Rectal smooth muscle tissue (tissue), 1 donor: Measurements from ENCODE around the gene SECISBP2.

Source experiments
- H3K27ac ChIP-seq: one replicate; pipeline ENCODE4 v1.7.0; 2013; ENCODE audit warnings: low read depth, low read length, inconsistent platforms
- H3K27me3 ChIP-seq: one replicate; pipeline ENCODE4 v1.7.0; 2013; ENCODE audit warnings: low read length; ENCODE audit not compliant: control insufficient read depth, insufficient read depth
- H3K36me3 ChIP-seq: one replicate; pipeline ENCODE4 v1.7.0; 2013; ENCODE audit warnings: low read length; ENCODE audit not compliant: control insufficient read depth, insufficient read depth
- H3K4me1 ChIP-seq: one replicate; pipeline ENCODE4 v1.7.0; 2013; ENCODE audit warnings: low read length; ENCODE audit not compliant: control insufficient read depth, insufficient read depth
- H3K4me3 ChIP-seq: one replicate; pipeline ENCODE4 v1.7.0; 2013; ENCODE audit warnings: low read length
- H3K9ac ChIP-seq: one replicate; pipeline ENCODE4 v1.7.0; 2013; ENCODE audit warnings: low read length

SECISBP2 gene

DNA sequence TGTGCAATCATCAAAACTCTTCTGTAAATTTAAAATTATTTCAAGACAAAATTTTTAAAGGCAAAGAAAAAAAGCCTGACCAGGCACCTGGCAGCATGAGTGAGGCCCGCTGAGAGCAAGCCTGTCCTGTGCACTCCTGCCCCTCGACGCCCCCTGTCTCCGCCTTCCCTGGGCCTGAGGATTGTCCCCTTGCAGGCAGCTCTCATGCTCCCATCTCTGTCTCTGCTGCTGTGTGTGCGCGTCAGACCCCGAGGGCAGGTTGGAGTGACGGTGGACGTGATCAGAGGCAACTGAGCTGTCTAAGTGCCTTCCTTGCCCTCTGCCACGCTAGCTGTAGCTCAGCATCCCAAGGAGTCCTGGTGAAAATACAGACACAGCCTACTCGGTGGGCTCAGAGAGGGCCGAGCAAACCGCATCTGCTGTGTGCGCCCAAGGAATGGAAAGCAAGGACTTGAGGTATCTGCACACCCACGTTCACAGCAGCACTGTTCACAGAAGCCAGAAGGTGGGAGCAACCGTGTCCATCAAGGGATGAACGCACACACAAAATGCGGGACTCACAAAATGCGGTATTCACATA lies 65.5 kb downstream of the SECISBP2 start:
- Histone ChIP-seq H3K4me3 (no peak overlapping the region), H3K36me3 (peaks cover 3% of the 10 kb centered on the region), H3K9ac (no peak overlapping the region), H3K27ac (no peak overlapping the region), H3K4me1 (no peaks in the 10 kb centered on the region), H3K27me3 (no peaks in the 10 kb centered on the region)

DNA sequence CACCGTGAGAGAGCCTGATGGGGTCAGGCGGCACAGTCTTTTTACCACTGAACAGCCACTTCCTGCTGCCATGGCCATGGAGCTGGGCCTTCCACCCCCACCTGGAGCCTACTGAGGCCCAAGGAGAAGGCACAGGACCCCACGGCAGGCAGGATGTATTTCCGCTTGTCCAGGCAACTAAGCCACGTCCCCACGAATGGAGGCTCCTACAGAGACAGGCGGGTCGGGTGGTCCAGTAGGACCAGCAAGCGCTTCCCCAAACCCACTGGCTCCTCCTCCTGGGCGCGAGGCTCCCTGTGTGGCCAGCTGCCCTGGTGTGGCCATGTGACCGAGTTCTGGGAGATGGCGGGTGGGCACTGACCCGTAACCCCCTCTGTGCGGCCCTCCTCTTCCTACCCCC lies 66.5 kb downstream of the SECISBP2 start:
- H3K9ac ChIP-seq = no peak overlapping the region
- H3K36me3 ChIP-seq = peaks cover 3% of the 10 kb centered on the region
- H3K27me3 ChIP-seq = no peaks in the 10 kb centered on the region
- no peaks in the 10 kb centered on the region for H3K4me1 ChIP-seq
- H3K4me3 ChIP-seq = no peak overlapping the region
- no peak overlapping the region for H3K27ac ChIP-seq

DNA sequence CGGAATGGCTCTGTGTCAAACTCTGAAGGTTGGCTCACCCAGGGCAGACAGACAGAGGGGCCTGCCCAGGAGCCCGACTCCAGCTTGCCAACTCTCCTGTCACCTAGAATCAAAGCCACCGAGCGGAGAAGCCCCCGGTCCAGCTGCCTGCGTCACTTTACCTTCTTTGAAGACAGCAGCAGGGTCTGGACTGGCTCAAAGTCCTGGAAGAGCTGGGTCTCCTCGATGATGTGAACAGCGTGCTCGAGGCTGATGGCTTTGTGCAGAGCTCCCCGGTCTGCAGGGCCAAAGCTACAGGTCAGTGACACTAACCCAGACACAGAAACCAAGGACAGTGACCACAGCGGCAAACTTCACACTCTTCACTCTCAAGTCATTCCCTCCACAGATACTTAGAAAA lies 67.9 kb downstream of the SECISBP2 start:
- no peak overlapping the region for H3K4me3 ChIP-seq
- no peaks in the 10 kb centered on the region for H3K4me1 ChIP-seq
- H3K27ac ChIP-seq = no peak overlapping the region
- peaks cover 3% of the 10 kb centered on the region for H3K36me3 ChIP-seq
- no peak overlapping the region for H3K9ac ChIP-seq
- no peaks in the 10 kb centered on the region for H3K27me3 ChIP-seq

DNA sequence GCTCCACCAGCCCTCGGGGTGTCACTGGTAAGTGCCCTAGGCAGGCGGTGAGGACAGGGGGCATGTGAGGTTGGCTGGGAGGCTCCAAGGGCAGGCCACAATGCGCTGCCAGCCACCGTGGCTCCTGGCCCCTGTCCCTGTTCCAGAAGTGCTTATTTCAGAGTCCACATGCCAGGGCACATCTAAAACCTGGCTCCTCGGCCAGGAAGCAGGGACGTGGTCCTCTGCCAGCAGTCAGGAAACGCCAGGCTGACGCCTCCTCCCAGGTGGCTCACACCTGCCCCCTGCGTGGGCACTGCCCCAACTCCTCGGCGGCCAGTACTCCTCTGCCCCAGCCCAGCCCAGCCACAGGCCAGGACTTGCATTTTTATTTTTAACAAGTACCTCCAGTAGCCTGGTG lies 68.5 kb downstream of the SECISBP2 start:
- H3K4me3 ChIP-seq = no peak overlapping the region
- H3K27me3 ChIP-seq = no peaks in the 10 kb centered on the region
- no peaks in the 10 kb centered on the region for H3K4me1 ChIP-seq
- H3K36me3 ChIP-seq = peaks cover 6% of the 10 kb centered on the region
- H3K27ac ChIP-seq = no peak overlapping the region
- H3K9ac ChIP-seq = no peak overlapping the region

DNA sequence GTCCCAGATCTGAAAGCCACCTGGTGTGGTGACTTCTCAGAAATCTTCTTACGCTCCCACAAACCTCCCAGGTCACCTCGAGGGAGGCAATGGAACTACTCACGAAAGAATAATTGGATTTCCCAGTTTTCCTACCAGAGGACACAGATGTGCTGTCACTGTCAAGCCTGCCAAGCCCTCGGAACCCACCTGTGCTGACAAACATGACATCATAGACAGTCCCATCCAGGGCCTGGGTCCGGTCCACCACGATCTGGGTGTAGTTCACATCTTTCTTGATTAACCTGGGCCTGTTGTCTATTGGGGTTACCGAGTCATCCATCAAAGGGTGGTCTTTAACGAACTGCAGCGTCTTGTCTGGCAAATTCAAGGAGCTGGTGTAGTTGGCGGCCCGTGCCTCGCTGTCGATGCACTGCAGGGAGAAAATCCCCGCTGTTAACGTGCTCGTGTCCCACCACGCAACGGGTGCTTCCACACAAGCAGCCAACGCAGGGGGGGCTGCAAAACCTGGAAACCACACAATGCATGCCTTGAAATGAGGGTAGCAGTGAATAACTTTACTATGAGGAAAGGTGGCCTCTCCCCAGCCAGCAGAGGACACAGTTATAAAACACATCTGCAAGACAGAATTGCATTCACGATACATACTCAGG lies 69.0 kb downstream of the SECISBP2 start:
- no peaks in the 10 kb centered on the region for H3K27me3 ChIP-seq
- H3K4me3 ChIP-seq = no peak overlapping the region
- peak overlapping the region; percentile 6 for H3K27ac ChIP-seq
- H3K9ac ChIP-seq = no peak overlapping the region
- no peaks in the 10 kb centered on the region for H3K4me1 ChIP-seq
- H3K36me3 ChIP-seq = peaks cover 6% of the 10 kb centered on the region

DNA sequence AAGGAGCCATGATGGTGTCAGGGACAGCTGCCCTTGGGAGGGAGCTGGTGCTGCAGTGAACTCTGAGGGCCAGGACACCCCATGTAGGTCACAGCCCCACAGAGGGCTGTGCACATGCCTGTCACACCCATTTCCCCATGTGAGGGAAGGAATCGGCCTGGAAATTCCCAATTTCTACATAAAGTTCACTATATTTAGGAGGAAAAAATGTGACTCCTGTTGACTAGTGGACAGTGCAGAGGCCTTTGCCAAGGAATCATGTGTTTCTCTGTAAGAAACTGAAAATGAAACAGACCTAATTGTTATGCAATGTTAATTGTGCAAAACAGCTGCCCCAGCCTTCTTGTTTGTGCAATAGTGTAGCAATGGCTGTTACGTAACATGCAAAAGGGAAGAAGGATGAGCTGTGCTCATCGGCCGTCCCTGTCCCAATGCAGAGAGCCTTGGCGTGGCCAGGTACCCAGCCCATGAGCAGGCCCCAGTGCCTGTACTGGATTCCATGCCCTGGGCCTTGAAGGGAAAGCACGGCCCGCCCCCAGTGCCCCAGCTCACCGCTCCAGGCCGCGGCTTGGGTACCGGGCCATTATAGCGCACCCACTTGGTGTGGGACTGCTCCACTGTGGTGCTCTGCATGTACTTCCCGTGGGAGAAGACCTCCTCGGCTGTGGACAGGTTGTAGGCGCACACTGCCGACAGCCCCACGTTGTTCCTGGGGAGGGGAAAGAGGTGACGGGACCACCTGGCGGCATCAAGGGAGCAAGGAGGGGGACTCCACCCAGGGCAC lies 70.0 kb downstream of the SECISBP2 start:
- no peak overlapping the region for H3K9ac ChIP-seq

DNA sequence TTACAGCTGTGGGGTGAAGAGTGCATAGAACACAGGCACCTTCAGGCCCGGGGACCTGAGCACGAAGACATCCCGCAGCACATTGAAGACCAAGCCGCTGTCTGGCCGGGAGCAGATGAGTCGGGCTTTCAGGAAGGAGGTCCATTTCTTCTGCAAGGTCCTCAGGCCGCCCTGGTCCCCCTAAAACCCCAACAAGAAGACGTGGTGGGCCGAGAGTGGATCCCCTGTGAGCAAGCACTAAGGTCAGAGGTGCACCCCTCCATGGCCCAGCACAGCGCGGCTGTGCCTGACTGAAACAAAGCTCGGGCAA lies 70.5 kb downstream of the SECISBP2 start:
- Histone ChIP-seq H3K36me3 (peaks cover 6% of the 10 kb centered on the region), H3K4me3 (no peak overlapping the region), H3K27ac (no peak overlapping the region), H3K4me1 (no peaks in the 10 kb centered on the region), H3K9ac (no peak overlapping the region), H3K27me3 (no peaks in the 10 kb centered on the region)

More for the DNA sequence above, 70.0 kb downstream of the SECISBP2 start:
- peaks cover 6% of the 10 kb centered on the region for H3K36me3 ChIP-seq
- H3K4me3 ChIP-seq = no peak overlapping the region
- H3K4me1 ChIP-seq = no peaks in the 10 kb centered on the region
- peak overlapping the region; percentile 39 for H3K27ac ChIP-seq
- H3K27me3 ChIP-seq = no peaks in the 10 kb centered on the region

DNA sequence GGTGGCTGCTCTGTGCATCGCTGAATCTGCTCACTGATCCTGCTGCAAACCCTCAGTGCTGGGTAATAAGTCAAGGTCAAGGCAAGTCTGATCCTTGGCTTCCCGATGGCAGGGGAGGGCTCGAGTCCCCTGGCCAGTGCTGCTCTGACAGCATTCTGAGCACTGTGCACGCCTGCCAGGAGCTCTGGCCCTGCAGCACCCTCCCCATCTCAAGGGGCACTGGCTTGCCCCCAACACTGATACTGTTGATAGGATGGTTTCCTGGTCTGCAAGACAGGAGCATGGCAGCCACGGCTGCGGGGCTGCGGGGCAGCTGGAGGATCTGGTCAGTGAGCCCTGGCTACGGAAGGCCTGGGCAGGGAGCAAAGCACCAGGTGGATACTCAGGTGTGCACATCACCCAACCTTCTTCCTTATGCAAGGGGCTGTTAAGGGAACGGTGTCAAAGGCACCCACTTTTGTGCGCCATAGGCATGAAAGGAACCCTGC lies 71.8 kb downstream of the SECISBP2 start:
- no peaks in the 10 kb centered on the region for H3K27me3 ChIP-seq
- H3K9ac ChIP-seq = no peak overlapping the region
- H3K27ac ChIP-seq = no peak overlapping the region
- no peaks in the 10 kb centered on the region for H3K4me1 ChIP-seq
- H3K36me3 ChIP-seq = peaks cover 13% of the 10 kb centered on the region
- H3K4me3 ChIP-seq = no peak overlapping the region

DNA sequence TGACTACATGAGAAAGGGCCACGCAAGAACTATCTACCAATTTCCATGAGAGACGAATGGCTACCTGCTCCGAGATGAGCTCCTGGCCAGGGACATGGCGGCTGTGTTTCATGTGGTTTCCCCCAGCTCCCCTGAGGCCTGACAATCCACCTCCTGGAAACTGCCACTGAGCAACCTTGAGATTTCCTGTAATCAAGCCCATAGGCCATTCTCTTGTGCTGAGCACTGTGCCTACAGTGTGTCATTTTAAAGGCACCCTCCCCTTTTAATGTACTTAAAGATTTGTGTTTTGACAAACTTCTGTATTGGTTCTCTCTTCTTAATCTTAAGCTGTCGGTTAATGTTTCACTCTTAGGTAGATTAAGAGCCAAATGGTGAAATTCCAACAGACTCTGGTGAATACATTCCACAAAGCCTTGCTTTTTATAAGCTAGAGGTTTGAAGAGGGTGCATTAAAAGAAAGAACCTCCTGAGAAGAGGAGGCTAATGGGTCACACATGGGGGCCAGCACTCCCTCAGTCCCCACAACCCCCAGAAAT lies 72.3 kb downstream of the SECISBP2 start:
- Histone ChIP-seq H3K4me3 (no peak overlapping the region), H3K27ac (no peak overlapping the region), H3K36me3 (peaks cover 13% of the 10 kb centered on the region), H3K27me3 (no peaks in the 10 kb centered on the region), H3K9ac (no peak overlapping the region), H3K4me1 (no peaks in the 10 kb centered on the region)

DNA sequence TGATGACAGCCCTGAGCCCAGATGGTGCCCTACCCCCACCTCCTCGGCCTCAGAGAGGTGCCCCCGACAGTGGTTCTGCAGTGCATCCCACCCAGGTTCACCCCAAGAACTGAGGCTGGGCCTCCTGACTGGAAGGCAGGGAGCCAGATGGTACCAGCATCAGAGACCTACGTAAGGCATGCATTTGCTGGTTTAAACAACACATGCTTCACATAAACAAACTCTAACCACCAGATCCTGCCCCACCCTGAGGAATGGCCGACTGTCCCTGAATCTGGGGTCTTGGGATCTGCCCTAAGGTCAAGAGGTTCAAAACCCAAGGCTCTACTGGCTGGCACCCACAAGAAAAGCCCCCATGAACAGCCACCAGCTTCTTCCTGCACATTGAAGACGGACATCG lies 73.3 kb downstream of the SECISBP2 start:
- Histone ChIP-seq H3K27ac (no peak overlapping the region), H3K36me3 (peaks cover 16% of the 10 kb centered on the region), H3K27me3 (no peaks in the 10 kb centered on the region), H3K4me3 (no peak overlapping the region), H3K9ac (no peak overlapping the region), H3K4me1 (no peaks in the 10 kb centered on the region)

DNA sequence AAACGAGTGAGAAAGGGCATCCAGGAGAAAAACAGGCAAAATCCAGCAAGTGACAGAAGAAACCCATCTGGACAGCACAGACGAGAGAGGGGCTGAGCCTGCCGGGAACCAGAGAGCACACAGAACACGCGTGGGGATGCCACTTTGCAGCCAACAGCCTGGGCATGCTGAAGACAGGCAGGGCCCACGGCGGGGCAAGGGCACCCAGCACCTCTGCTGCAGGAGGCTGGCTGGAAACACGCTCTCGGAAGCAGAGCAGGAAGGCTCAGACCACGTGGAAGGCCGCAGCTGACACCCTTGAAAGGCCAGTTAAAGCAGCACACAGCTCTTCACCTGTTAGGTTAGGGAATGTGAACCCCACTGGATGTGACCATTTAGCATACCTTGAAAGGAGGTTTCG lies 76.1 kb downstream of the SECISBP2 start:
- no peak overlapping the region for H3K27ac ChIP-seq
- H3K27me3 ChIP-seq = no peaks in the 10 kb centered on the region
- no peak overlapping the region for H3K9ac ChIP-seq
- H3K4me1 ChIP-seq = no peaks in the 10 kb centered on the region
- no peak overlapping the region for H3K4me3 ChIP-seq
- peaks cover 19% of the 10 kb centered on the region for H3K36me3 ChIP-seq

DNA sequence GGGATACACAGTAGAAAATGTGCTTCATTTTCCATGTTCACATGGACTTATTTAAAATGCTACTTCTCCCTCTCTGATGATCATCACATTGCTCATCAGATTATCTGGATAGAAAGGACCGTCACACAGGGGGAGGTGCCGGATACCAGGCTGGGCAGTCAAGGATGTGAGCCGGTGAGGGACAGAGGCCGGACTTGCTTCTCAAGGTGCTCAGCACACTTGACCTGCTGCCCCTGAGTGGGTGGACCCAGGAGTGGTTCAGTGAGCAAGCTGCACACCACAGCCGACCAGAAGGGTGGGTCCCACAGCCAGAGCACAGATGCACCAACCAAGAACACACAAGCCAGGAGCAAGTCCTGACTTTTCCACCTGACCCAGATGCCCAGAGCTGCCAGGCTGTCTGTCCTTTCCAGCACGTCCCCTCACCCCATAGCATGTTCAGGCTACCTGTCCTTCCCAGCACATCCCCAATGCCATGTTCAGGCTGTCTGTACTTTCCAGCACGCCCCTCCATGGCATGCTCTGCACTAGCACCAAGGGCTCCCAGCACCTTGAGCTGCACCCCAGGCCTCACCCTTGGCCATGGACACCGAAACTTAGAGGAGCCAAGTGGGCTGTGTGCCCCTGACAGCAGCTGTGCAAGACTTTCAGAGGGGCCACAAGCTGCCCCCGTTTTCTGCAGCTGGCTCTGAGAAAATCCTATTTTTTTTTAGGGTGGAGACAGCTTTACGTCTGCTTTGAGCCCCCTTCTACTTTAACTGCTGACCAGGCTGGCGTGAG lies 77.8 kb downstream of the SECISBP2 start:
- Histone ChIP-seq H3K27ac (no peak overlapping the region), H3K9ac (no peak overlapping the region), H3K4me1 (no peaks in the 10 kb centered on the region), H3K36me3 (peaks cover 19% of the 10 kb centered on the region), H3K27me3 (no peaks in the 10 kb centered on the region), H3K4me3 (no peak overlapping the region)
